ENCODE measurements around the gene GPANK1. TPM values are rescaled to one million over a fixed set of nuclear protein-coding genes. Genes with fewer than 3 reads are reported as not detected.

The GPANK1 gene
- total RNA-seq, 1 donor from 2014 or later: 16.7 TPM

- intact Hi-C loops (cut with DNase I): no loop called here
- peak; percentile 86 for ATAC-seq
- peak; percentile 91 for DNase-seq (ENCODE audit: low spot score)
Measured at GRCh38 chr6:31652925-31653724, 11.7 kb downstream of the GPANK1 start.

- ATAC-seq (peak; percentile 80), DNase-seq (ENCODE audit: low spot score) (no peak)
- intact Hi-C loops (cut with DNase I): no loop called here
Measured at GRCh38 chr6:31651602-31652191, 13.1 kb downstream of the GPANK1 start.

- intact Hi-C loops (cut with DNase I): no loop called here
- ATAC-seq: no peak
Measured at GRCh38 chr6:31645325-31645724, 19.5 kb downstream of the GPANK1 start.

DNA sequence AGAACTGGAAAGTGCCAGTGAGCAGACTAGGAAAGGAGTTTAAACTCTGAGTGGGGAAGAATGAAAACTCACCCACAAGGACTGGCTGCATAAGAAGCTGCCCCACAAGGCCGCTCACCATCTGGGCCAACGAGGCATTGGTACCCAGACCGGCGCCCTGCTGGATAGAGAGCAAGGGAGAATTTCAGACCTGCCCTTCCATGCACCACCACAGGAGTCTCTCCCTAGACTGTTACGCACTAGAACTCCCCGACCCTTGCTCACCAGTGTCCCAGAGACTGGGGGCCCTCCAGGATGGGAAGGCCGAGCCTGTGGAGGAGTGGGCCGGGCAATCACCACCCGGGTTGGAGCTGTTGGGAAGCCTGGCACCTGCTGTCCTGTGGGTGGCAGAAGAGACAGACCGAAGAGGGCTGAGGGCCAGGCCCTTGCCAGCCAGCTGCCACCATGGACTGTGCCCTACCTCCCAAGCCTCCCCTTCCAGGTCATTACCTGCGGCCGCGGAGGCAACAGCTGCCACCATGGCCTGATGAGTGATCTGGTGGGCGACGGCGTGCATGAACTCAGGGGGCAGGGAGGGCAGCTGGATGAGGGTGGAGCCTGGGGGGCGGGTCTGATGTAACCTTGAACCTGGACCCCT is 20.9 kb downstream of the GPANK1 start:
- no peak for DNase-seq (ENCODE audit: low spot score)
- peak; percentile 5 for ATAC-seq
- intact Hi-C loops (cut with DNase I): no loop called here

More at GRCh38 chr6:31645325-31645724, 19.5 kb downstream of the GPANK1 start:
- no peak for DNase-seq (ENCODE audit: low spot score)

DNA sequence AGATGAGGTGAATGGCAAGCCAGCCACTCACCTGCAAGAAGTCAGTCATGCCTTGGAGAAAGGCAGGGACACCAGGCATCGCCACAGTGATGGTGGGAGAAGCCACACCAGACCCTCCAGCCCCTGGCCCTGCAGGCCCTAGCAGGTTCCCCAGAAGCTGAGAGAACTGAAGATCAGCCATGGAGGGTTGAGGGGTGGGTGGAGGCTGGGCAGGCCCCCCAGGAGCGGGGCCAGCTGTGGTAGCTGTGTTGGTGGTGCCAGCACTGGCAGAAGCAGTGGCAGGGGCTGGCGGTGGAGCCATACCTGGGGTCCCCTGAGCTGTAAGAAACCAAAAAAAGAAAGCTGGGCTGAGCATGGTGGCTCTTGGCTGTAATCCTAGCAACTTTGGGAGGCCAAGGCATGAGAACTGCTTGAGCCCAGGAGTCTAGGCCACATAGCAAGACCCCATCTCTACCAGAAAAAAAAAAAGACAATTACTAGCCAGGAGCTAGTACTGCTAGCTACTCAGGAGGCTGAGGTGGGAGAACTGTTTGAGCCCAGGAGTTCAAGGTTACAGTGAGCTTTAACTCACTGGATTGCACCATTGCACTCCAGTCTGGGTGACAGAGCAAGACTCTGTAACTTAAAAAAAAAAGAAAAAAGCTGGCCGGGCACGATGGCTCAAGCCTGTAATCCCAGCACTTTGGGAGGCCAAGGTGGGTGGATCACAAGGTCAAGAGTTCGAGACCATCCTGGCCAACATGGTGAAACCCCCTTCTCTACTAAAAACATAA is 21.8 kb downstream of the GPANK1 start:
- ATAC-seq: no peak
- intact Hi-C loops (cut with DNase I): no loop called here
- no peak for DNase-seq (ENCODE audit: low spot score)

DNA sequence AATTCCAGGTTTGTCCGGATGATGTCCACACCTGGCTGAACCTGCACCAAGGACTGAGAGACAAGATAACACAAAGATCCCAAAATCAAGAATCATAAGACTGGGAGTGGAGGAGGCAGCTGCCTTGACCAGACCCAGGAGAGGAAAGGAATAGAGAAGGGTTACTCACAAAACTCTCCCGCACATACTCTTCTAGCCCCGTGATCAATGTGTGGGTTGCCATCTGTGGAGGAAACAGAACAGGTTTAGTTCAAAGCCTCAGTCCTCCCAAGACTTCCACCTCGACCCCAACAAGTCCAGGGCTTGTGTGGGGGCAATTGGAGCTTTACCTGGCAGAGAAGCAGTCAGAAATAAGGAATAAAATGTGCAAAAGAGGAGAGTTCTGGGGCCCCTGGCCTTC is 23.4 kb downstream of the GPANK1 start:
- DNase-seq (ENCODE audit: low spot score) (no peak), ATAC-seq (no peak)
- intact Hi-C loops (cut with DNase I): no loop called here

GRCh38 chr6:31640612-31641011 is 24.2 kb downstream of the GPANK1 start:
- no peak for DNase-seq (ENCODE audit: low spot score)
- no peak for ATAC-seq
- intact Hi-C loops (cut with DNase I): no loop called here

DNA sequence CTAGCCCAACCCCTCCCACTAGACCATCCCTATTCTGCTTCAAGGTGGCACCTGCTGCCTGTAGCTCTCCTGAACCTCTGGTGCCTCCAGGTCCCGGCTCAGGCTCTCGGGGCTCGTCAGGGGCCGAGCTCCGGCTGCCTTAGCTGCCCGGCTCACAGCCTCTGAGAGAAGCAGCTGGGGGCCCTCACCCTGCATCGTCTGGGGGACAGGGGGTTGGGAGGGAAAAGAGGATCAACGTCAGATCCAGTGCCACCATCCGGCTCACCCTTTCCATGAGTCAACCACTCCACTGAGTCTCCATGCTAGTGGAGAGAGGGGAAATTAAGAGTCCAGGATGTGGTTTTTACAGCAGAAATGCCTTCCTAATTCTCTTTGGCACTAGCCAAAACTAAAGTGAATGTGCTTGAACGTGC is 25.3 kb downstream of the GPANK1 start:
- DNase-seq (ENCODE audit: low spot score) (no peak), ATAC-seq (no peak)
- intact Hi-C loops (cut with DNase I): no loop called here

- intact Hi-C loops (cut with DNase I): no loop called here
- DNase-seq (ENCODE audit: low spot score) (no peak), ATAC-seq (no peak)
Measured at GRCh38 chr6:31639043-31639442, 25.8 kb downstream of the GPANK1 start.

DNA sequence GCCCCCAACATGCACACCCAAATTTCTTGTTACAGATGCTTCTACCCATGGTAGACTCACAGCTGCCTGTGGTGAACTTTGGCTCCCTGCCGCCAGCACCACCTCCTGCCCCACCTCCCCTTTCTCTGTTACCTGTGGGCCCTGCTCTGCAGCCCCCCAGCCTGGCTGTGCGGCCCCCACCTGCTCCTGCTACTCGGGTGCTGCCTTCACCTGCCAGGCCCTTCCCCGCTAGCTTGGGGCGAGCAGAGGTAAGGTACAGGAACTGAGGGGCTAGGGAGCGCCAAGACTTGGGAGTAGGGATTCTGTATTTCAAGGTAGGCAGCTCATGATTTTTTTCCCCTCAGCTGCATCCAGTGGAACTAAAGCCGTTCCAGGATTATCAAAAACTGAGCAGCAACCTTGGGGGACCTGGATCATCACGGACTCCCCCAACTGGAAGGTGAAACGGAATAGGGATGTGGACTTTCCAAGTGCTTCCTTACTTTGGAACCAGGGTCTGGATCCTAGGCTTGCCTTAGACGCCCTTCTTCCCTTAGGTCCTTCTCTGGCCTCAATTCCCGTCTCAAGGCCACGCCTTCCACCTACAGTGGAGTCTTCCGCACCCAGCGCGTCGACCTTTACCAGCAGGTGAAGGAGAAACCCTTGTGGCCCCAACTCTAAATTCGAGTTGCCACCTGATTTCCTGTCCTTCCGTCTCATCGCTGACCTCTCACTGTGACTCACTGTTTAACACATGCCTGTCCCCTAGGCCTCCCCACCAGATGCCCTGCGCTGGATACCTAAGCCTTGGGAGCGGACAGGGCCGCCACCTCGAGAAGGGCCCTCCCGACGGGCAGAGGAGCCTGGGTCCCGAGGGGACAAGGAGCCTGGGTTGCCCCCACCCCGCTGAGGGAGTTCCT is 27.9 kb downstream of the GPANK1 start:
- DNase-seq (ENCODE audit: low spot score) (no peak), ATAC-seq (no peak)
- intact Hi-C loops (cut with DNase I): no loop called here

GRCh38 chr6:31634969-31635575 is 29.7 kb downstream of the GPANK1 start:
- intact Hi-C loops (cut with DNase I): no loop called here
- DNase-seq (ENCODE audit: low spot score) (no peak), ATAC-seq (no peak)

- DNase-seq (ENCODE audit: low spot score) (no peak), ATAC-seq (no peak)
- intact Hi-C loops (cut with DNase I): no loop called here
Measured at GRCh38 chr6:31634131-31634530, 30.7 kb downstream of the GPANK1 start.

- no peak for ATAC-seq
- DNase-seq (ENCODE audit: low spot score): no peak
- intact Hi-C loops (cut with DNase I): no loop called here
Measured at GRCh38 chr6:31633447-31633846, 31.4 kb downstream of the GPANK1 start.

DNA sequence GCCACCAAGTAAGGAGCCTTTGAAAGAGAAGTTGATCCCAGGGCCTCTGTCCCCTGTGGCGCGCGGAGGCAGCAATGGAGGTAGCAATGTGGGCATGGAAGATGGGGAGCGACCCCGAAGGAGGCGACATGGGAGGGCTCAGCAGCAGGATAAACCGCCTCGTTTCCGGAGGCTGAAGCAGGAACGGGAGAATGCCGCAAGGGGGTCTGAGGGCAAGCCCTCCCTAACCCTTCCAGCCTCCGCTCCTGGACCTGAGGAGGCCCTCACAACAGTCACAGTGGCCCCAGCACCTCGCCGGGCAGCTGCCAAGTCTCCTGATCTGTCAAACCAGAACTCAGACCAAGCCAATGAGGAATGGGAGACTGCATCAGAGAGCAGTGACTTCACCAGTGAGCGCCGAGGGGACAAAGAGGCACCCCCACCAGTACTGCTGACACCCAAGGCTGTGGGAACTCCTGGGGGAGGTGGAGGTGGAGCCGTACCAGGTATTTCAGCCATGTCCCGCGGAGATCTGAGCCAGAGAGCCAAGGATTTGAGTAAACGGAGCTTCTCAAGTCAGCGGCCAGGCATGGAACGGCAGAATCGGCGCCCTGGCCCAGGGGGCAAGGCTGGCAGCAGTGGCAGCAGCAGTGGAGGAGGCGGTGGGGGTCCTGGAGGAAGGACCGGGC is 32.4 kb downstream of the GPANK1 start:
- DNase-seq (ENCODE audit: low spot score) (no peak), ATAC-seq (peak; percentile 6)
- intact Hi-C loops (cut with DNase I): no loop called here

DNA sequence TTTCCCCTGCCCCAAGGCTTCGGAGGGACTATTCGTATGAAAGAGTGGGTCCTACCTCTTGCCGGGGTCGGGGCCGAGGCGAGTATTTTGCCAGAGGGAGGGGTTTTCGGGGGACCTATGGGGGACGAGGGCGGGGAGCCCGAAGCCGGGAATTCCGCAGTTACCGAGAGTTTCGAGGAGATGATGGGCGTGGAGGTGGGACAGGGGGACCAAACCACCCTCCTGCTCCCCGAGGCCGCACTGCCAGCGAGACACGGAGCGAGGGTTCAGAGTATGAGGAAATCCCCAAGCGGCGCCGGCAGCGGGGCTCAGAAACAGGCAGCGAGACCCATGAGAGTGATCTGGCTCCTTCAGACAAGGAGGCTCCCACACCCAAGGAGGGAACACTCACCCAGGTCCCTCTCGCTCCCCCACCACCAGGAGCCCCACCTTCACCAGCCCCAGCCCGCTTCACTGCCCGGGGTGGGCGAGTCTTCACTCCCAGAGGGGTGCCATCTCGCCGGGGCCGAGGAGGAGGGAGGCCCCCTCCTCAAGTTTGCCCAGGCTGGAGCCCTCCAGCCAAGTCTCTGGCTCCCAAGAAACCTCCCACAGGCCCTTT is 33.0 kb downstream of the GPANK1 start:
- DNase-seq (ENCODE audit: low spot score) (no peak), ATAC-seq (peak; percentile 20)
- intact Hi-C loops (cut with DNase I): no loop called here

GRCh38 chr6:31631209-31631608 is 33.6 kb downstream of the GPANK1 start:
- intact Hi-C loops (cut with DNase I): no loop called here
- ATAC-seq (no peak), DNase-seq (ENCODE audit: low spot score) (no peak)

GRCh38 chr6:31630177-31630934 is 34.4 kb downstream of the GPANK1 start:
- intact Hi-C loops (cut with DNase I): no loop called here
- no peak for ATAC-seq

More at GRCh38 chr6:31630177-31630934, 34.4 kb downstream of the GPANK1 start:
- DNase-seq (ENCODE audit: low spot score): no peak

All from sciatic nerve (tissue), 2 donors.